Measurements from ENCODE around the gene COL13A1. TPM values are rescaled to one million over a fixed set of nuclear protein-coding genes. Genes with fewer than 3 reads are reported as not detected.

Gene COL13A1
- total and polyA plus RNA-seq, 2 of the 8 experiments (the other 6 are each of a cell fraction or from before 2014, with no cell fraction given): 2.6 to 5.2 TPM

DNA sequence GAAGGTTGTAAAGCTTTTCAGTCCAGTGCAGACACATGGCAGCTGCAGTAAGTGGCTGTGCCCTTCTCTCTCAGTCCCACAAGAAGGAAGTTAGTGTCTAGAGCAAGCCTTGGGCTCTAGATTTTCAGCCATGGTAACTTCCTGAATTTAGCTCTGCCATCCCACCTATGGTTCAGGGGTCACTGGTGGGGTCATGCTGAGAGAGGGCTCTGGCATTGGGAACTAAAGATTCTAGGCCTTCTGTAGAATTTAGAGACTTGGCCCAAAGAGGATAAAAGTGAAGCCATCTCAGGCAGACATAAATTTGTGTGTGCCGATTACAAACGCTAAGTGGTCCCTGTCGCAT, 113.5 kb downstream of the COL13A1 start (continued):
- TF ChIP-seq, protein P1, sequence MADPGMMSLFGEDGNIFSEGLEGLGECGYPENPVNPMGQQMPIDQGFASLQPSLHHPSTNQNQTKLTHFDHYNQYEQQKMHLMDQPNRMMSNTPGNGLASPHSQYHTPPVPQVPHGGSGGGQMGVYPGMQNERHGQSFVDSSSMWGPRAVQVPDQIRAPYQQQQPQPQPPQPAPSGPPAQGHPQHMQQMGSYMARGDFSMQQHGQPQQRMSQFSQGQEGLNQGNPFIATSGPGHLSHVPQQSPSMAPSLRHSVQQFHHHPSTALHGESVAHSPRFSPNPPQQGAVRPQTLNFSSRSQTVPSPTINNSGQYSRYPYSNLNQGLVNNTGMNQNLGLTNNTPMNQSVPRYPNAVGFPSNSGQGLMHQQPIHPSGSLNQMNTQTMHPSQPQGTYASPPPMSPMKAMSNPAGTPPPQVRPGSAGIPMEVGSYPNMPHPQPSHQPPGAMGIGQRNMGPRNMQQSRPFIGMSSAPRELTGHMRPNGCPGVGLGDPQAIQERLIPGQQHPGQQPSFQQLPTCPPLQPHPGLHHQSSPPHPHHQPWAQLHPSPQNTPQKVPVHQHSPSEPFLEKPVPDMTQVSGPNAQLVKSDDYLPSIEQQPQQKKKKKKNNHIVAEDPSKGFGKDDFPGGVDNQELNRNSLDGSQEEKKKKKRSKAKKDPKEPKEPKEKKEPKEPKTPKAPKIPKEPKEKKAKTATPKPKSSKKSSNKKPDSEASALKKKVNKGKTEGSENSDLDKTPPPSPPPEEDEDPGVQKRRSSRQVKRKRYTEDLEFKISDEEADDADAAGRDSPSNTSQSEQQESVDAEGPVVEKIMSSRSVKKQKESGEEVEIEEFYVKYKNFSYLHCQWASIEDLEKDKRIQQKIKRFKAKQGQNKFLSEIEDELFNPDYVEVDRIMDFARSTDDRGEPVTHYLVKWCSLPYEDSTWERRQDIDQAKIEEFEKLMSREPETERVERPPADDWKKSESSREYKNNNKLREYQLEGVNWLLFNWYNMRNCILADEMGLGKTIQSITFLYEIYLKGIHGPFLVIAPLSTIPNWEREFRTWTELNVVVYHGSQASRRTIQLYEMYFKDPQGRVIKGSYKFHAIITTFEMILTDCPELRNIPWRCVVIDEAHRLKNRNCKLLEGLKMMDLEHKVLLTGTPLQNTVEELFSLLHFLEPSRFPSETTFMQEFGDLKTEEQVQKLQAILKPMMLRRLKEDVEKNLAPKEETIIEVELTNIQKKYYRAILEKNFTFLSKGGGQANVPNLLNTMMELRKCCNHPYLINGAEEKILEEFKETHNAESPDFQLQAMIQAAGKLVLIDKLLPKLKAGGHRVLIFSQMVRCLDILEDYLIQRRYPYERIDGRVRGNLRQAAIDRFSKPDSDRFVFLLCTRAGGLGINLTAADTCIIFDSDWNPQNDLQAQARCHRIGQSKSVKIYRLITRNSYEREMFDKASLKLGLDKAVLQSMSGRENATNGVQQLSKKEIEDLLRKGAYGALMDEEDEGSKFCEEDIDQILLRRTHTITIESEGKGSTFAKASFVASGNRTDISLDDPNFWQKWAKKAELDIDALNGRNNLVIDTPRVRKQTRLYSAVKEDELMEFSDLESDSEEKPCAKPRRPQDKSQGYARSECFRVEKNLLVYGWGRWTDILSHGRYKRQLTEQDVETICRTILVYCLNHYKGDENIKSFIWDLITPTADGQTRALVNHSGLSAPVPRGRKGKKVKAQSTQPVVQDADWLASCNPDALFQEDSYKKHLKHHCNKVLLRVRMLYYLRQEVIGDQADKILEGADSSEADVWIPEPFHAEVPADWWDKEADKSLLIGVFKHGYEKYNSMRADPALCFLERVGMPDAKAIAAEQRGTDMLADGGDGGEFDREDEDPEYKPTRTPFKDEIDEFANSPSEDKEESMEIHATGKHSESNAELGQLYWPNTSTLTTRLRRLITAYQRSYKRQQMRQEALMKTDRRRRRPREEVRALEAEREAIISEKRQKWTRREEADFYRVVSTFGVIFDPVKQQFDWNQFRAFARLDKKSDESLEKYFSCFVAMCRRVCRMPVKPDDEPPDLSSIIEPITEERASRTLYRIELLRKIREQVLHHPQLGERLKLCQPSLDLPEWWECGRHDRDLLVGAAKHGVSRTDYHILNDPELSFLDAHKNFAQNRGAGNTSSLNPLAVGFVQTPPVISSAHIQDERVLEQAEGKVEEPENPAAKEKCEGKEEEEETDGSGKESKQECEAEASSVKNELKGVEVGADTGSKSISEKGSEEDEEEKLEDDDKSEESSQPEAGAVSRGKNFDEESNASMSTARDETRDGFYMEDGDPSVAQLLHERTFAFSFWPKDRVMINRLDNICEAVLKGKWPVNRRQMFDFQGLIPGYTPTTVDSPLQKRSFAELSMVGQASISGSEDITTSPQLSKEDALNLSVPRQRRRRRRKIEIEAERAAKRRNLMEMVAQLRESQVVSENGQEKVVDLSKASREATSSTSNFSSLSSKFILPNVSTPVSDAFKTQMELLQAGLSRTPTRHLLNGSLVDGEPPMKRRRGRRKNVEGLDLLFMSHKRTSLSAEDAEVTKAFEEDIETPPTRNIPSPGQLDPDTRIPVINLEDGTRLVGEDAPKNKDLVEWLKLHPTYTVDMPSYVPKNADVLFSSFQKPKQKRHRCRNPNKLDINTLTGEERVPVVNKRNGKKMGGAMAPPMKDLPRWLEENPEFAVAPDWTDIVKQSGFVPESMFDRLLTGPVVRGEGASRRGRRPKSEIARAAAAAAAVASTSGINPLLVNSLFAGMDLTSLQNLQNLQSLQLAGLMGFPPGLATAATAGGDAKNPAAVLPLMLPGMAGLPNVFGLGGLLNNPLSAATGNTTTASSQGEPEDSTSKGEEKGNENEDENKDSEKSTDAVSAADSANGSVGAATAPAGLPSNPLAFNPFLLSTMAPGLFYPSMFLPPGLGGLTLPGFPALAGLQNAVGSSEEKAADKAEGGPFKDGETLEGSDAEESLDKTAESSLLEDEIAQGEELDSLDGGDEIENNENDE (IDR thresholded peaks at IDR 0.05; ENCODE audit: insufficient replicate concordance, low read length): no peak
- TF ChIP-seq, protein P2, sequence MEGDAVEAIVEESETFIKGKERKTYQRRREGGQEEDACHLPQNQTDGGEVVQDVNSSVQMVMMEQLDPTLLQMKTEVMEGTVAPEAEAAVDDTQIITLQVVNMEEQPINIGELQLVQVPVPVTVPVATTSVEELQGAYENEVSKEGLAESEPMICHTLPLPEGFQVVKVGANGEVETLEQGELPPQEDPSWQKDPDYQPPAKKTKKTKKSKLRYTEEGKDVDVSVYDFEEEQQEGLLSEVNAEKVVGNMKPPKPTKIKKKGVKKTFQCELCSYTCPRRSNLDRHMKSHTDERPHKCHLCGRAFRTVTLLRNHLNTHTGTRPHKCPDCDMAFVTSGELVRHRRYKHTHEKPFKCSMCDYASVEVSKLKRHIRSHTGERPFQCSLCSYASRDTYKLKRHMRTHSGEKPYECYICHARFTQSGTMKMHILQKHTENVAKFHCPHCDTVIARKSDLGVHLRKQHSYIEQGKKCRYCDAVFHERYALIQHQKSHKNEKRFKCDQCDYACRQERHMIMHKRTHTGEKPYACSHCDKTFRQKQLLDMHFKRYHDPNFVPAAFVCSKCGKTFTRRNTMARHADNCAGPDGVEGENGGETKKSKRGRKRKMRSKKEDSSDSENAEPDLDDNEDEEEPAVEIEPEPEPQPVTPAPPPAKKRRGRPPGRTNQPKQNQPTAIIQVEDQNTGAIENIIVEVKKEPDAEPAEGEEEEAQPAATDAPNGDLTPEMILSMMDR (IDR thresholded peaks at IDR 0.05; ENCODE audit: control extremely low read depth in 1 of 3, insufficient read depth in 1 of 3, low read depth in 1 of 3, low read length in 3 of 3): no peak
- no peak for TF ChIP-seq RFX5 (IDR thresholded peaks at IDR 0.05; ENCODE audit: borderline replicate concordance, low read depth, low read length)

Measured in H1 (cell line).